Thyroid gland (tissue), 4 donors: ENCODE data around the gene RP9. TPM values are rescaled to one million over a fixed set of nuclear protein-coding genes. Genes with fewer than 3 reads are reported as not detected.

Source experiments
- DNase-seq, 2 donors: peaks; one replicate each; pipeline ENCODE4 v3.0.0-alpha.2; 2019
- H3K27ac ChIP-seq, 3 donors: fragments of 200-600 bp; sonication (generic); 1 replicate in 2 of 3; 2 replicates in 1 of 3; pipeline ENCODE4 v1.5.1; 2016 to 2019; ENCODE audit warnings: mild to moderate bottlenecking in 1 of 3, moderate library complexity in 1 of 3
- H3K27me3 ChIP-seq: fragments of 200-600 bp; sonication (generic); one replicate; pipeline ENCODE4 v1.5.1; 2019
- H3K36me3 ChIP-seq, 2 donors: fragments of 200-600 bp; sonication (generic); one replicate each; pipeline ENCODE4 v1.5.1; 2016 to 2019
- H3K4me1 ChIP-seq, 2 donors: fragments of 200-600 bp; sonication (generic); one replicate each; pipeline ENCODE4 v1.5.1; 2017 to 2019
- H3K4me3 ChIP-seq, 3 donors: fragments of 200-600 bp; sonication (generic); replicated peaks in 1 of 3; 1 replicate in 2 of 3; 2 replicates in 1 of 3; pipeline ENCODE4 v1.5.1; 2016; ENCODE audit warnings: mild to moderate bottlenecking in 1 of 3
- H3K9me3 ChIP-seq: fragments of 200-600 bp; sonication (generic); one replicate; pipeline ENCODE4 v1.5.1; 2017
- CTCF ChIP-seq, 6 experiments: fragments of 200-600 bp in 3 of 6; fragments of 450-650 bp in 3 of 6; sonication (generic) in 3 of 6; IDR thresholded peaks; one replicate each; pipeline ENCODE4 v1.5.1; 2016 to 2019; ENCODE audit warnings: antibody characterized with exemption in 6 of 6, mild to moderate bottlenecking in 2 of 6, inconsistent platforms in 1 of 6, moderate library complexity in 1 of 6
- POLR2A ChIP-seq, 2 donors: fragments of 450-650 bp; IDR thresholded peaks; one replicate each; pipeline ENCODE4 v1.6.1; 2017; ENCODE audit warnings: antibody characterized with exemption in 2 of 2, mild to moderate bottlenecking in 2 of 2, moderate library complexity in 1 of 2
- WGBS, 2 donors: methylation state at CpG; one replicate each; pipeline ENCODE4 v1.1.5; 2017; 5-methylcytosine and 5-hydroxymethylcytosine counted together
- intact Hi-C: fragments of 100-400 bp; cut with DNase I; formaldehyde crosslinking; loops from one replicate; pipeline ENCODE4 v1.15.1; 2023
- small RNA-seq: library from RNA; depleted of rRNA; stranded (forward); fragments of <200 nt; gene quantifications from one replicate; pipeline ENCODE3, GENCODE V24; 2016
- total RNA-seq, 4 donors: library from RNA; depleted of rRNA; stranded (reverse); fragments of >200 nt; gene quantifications; one replicate each; pipeline ENCODE4 v1.2.3, GENCODE V29; 2016

RP9 gene
- total RNA-seq, 4 donors from 2014 or later = 8.7 to 23.5 (median 12.8) TPM

GRCh38 chr7:33044986-33045385 is 64.2 kb downstream of the RP9 start:
- 34 to 74% methylated on average over 2 of the region's 2 CpGs for WGBS, 2 donors
- Histone ChIP-seq H3K4me1 (peaks cover 30% of the 10 kb centered on the region in 2 donors), H3K36me3 (no peaks in the 10 kb centered on the region), H3K4me3 (no peak overlapping the region), H3K27me3 (no peaks in the 10 kb centered on the region), H3K27ac (peak overlapping the region in 1 of 3 donors; percentile 4), H3K9me3 (no peaks in the 10 kb centered on the region)
- TF ChIP-seq POLR2A (IDR thresholded peaks at IDR 0.05) (no peak), CTCF (IDR thresholded peaks at IDR 0.05) (no peak)
- intact Hi-C loops = no loop called here
- no peak for DNase-seq

Small RNA genes within 50 kb of the gene (small RNA-seq; reads per million reads assigned to genes)
- gene AC074338.1 = not detected
- not detected for gene RN7SL505P

Other genes starting within 250 kb of the RP9 start
- 10 to 100 TPM; 35.1 to 49.8 (median 42.5) TPM for gene KBTBD2, start 217.6 kb downstream of the RP9 start, total RNA-seq
- gene FKBP9, start 152.0 kb downstream of the RP9 start, total RNA-seq = 100 to 1,000 TPM in 3 of 4 donors, 10 to 100 TPM in 1; 94.7 to 139 (median 123) TPM
- gene NT5C3A, start 46.6 kb downstream of the RP9 start, total RNA-seq = 10 to 100 TPM; 28.8 to 40.3 (median 30.2) TPM
- 10 to 100 TPM; 59.2 to 84.8 (median 73.1) TPM for gene BBS9, start 20.2 kb upstream of the RP9 start, total RNA-seq